Dermis blood vessel endothelial cell (primary cell): ENCODE measurements around the gene PRPS1. TPM values are rescaled to one million over a fixed set of nuclear protein-coding genes. Genes with fewer than 3 reads are reported as not detected.
"Not testable (repeated sequence)": the region's sequence is repeated elsewhere in the genome, so short reads cannot be mapped to it uniquely, and the experiment has no call there.

Experiments used
- DNase-seq: peaks from one replicate; pipeline ENCODE4 v3.0.0; 2010
- total RNA-seq: library from RNA; depleted of rRNA; stranded (reverse); fragments of >200 nt; gene quantifications from 2 replicates; pipeline ENCODE4 v1.2.3, GENCODE V29; 2014

PRPS1 gene
- total RNA-seq = 25.7 and 39.5 TPM in 2 replicates

- peak; percentile 94 for DNase-seq
Measured at GRCh38 chrX:107627838-107628661, at the start of gene PRPS1. PRPS1 (plus strand) TSS chrX:107628510; CDS start chrX:107628629, 119 bp downstream.

- DNase-seq = no peak
Measured at GRCh38 chrX:107579956-107580355, 48.4 kb upstream of the PRPS1 start.

DNA sequence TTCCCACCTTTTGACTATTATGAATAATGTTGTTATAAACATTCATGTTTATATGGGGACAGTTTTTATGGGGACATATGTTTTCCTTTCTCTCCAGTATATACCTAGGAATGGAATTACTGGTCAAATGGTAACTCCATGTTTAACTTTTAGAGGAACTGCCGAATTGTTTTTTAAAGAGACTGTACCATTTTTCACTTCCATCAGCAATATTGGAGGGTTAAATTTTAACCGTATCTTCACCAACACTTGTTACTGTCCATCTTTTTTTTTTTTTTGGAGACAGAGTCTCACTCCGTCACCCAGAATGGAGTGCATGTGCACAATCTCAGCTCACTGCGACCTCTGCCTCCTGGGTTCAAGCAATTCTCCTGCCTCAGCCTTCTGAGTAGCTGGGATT lies 46.4 kb upstream of the PRPS1 start:
- DNase-seq = no peak

- DNase-seq = no peak
Measured at GRCh38 chrX:107589243-107589642, 39.1 kb upstream of the PRPS1 start.

DNA sequence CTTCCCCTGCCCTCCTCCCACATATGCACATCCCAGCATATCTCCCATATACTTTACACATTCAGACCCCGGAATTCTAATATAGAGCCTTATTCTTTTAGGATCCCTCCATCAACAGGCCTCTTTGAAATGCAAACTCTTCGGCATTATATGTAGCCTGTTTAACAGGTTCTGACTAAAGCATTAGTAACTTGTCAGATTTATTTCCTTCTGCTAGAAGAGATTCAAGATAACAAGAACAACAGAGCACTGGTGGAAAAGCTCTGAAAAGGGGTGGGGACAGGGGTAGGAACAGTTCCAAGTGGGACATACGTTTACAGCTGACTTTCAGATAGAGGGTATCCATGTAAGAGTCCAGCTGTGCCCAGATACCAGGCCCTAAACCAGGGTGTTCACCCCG lies 31.7 kb upstream of the PRPS1 start:
- no peak for DNase-seq

- DNase-seq = no peak
Measured at GRCh38 chrX:107597264-107597663, 31.0 kb upstream of the PRPS1 start.

- DNase-seq = no peak
Measured at GRCh38 chrX:107597791-107598190, 30.5 kb upstream of the PRPS1 start.

DNA sequence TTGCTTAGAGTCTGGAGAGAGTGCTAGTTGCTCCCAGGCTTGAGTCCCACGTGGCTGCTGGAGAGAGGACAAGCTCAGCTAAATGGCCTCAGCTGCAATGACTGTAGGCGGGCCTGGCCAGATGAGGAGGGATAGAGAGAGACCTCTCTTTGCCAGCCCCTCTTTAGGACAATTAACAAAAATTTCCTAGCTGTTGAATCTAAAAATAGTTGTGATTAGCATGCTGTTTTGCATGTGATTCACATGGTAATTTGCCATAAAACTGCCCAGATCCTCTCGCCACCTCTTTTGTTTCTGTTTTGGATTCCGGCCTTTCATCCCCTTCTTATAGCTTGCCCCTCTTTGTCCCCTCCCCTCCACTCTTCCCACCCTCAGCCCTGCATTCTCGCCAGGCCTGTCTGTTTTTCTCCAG lies 28.9 kb upstream of the PRPS1 start:
- no peak for DNase-seq

GRCh38 chrX:107600366-107600765 lies 27.9 kb upstream of the PRPS1 start:
- no peak for DNase-seq

- no peak for DNase-seq
Measured at GRCh38 chrX:107601326-107601725, 27.0 kb upstream of the PRPS1 start.

- DNase-seq = no peak
Measured at GRCh38 chrX:107601759-107602158, 26.6 kb upstream of the PRPS1 start.

DNA sequence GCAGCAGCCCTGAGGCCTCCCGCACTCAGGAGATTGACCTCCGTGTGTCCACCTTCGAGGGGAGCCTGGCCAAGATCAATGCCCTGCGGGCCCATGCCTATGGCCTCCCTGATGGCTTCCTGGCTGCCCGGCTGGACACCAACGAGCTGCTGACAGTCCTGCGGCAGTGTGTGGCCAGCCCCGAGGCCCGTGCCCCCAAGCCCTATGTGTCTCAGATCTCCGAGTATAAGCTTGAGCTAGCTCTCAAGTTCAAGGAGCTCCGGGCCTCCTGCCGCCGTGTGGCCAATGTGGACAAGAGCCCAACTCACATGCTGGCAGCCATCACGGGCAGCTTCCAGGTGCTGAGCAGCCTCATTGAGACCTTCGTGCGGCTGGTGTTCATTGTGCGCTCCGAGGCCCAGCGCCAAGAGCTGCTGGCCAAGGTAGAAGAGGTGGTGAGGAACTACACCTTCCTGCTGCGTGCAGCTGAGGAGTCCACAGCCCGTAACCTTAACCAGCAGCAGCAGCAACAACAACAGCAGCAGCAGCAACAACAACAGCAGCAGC lies 25.5 kb upstream of the PRPS1 start:
- DNase-seq = no peak

- no peak for DNase-seq
Measured at GRCh38 chrX:107603429-107604159, 24.7 kb upstream of the PRPS1 start.

DNA sequence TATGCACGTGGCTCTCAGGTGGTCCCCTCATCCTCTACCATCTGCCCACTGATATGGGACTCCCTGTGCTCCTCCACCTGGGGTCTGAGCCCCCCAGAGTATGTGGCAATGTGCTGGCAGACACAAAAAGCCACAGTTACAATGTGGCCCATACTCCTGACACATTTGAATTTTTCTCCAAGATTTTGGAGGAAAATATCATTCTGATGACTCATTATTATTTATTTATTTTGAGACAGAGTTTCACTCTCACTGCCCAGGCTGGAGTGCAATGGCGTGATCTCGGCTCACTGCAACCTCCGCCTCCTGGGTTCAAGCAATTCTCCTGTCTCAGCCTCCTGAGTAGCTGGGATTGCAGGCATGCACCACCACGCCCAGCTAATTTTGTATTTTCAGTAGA lies 19.2 kb upstream of the PRPS1 start:
- not testable (repeated sequence) for DNase-seq

GRCh38 chrX:107610667-107611066 lies 17.6 kb upstream of the PRPS1 start:
- DNase-seq = no peak

DNA sequence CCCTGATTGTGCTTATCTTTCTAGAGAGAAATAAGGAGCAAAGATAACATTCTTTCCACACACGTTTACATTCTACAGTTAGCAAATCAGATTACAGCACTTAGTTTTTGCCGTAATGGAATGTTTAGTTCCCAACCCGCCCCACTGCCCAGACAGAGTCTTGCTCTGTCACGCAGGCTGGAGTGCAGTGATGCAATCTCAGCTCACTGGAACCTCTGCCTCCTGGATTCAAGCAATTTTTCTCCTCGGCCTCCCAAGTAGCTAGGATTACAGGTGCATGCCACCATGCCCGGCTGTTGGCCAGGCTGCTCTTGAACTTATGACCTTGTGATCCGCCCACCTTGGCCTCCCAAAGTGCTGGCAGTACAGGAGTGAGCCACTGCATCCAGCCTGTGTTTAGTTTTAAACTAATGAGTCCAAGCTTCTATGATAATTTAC lies 8.4 kb upstream of the PRPS1 start:
- DNase-seq = no peak

GRCh38 chrX:107624893-107625292 lies 3.4 kb upstream of the PRPS1 start:
- DNase-seq = no peak

DNA sequence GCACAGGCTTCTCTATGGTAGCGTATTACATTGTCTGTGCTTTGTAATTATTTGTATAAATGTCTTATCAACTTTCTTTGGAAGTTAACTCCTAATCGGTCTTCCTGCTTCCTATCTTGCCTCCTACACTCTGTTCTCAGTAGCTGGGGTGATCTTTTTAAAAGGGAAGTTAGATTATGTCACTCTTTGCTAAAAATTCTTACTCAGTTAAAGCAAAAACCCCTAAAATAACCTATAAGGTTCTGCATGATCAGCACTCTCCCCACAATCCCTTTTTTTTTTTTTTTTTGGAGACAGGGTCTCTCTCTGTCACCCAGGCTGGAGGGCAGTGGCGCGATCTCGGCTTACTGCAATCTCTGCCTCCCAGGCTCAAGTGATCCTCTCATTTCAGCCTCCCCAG lies 2.6 kb upstream of the PRPS1 start:
- DNase-seq = no peak

- DNase-seq = no peak
Measured at GRCh38 chrX:107626481-107626880, 1.8 kb upstream of the PRPS1 start.

GRCh38 chrX:107626916-107627315 lies 1.4 kb upstream of the PRPS1 start:
- DNase-seq = no peak

DNA sequence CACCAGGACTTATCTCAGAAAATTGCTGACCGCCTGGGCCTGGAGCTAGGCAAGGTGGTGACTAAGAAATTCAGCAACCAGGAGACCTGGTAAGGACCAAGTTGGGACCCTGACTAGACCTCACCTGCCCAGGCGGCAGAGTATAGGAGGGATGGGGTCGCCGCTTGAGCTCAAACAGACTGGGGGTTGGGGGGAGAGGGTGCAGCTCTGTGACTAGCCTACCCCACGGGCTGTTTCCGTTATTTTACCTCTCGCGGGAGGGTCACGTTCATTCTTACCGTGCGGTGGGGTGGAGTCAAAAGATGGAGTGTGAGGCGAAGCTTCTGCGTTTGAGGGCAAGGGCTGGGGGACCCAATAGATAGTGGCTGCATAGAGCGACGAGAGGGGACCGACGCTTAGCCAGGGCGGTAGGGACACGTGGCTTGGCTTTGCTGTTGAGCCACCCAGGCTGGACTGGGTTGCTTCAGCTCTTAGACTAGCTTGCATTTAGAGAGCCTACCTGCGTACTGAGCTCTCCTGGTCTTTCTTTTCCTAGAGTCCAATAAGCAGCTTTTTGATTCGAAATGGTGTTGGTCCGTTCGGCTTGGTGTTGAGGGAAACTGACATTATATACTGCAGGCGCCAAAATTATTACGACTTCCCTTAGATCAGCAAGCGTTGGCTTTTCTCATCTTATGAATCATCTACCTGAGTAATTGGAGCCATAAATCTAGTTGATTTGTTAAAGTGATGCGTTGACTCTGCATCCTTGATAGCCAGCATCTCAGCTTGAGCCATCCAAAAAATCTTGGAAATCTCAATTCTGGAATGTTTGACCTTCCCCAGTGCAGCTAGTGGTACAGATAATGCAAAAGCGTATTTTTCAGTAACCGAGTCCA lies 591 bp downstream of the PRPS1 start:
- DNase-seq = peak; percentile 47

DNA sequence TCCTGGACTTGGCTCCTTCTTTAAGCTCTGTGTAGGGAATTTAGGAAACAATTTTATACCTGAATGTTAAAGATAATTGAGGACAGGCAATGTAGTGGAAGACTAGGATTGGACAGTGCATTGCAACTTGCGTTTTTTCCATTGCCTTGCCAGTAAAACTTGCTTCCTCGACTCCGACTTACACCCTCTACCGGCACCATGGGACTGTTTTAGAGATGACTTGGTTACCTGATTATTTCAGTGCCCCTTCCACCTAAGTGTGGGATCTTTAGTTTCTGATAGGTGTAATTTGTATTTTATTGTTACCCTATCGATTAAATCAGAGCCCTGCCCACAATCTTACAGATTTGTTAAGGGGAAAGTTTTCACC lies 1.2 kb downstream of the PRPS1 start:
- peak; percentile 39 for DNase-seq
